GM12892 (cell line): ENCODE measurements around the gene HLA-DMA.
A peak's percentile ranks its signal among the peaks of the same experiment; 100 is the strongest.

Experiments
- POLR2A ChIP-seq: IDR thresholded peaks from 2 replicates; pipeline ENCODE4 v1.6.1; 2011; ENCODE audit warnings: low read depth, low read length, control low read depth
- POLR2AphosphoS5 ChIP-seq: IDR thresholded peaks from 2 replicates; pipeline ENCODE4 v1.6.1; 2011; ENCODE audit warnings: low read depth, low read length, control low read depth
- TAF1 ChIP-seq: IDR thresholded peaks from 2 replicates; pipeline ENCODE4 v1.6.1; 2011; ENCODE audit warnings: low read depth, mild to moderate bottlenecking, control low read depth, low read length, borderline replicate concordance

GRCh38 chr6:32976334-32977069 lies 23.6 kb upstream of the HLA-DMA start:
- TF ChIP-seq POLR2A: no peak
- no peak for TF ChIP-seq TAF1
- peak; percentile 69; the same call in 1 of the 2 replicates for TF ChIP-seq POLR2AphosphoS5
